Gastrocnemius medialis (tissue), 4 donors: ENCODE data around the gene CRHR2. TPM values are rescaled to one million over a fixed set of nuclear protein-coding genes. Genes with fewer than 3 reads are reported as not detected.

Experiments
- ATAC-seq, 2 donors: fragments of 150-250 bp; one replicate each; pipeline ENCODE4 v1.9.1; 2016
- DNase-seq, 2 donors: peaks; one replicate each; pipeline ENCODE4 v3.0.0-alpha.2; 2019
- H3K27ac ChIP-seq, 4 donors: fragments of 200-600 bp; sonication (generic); 1 replicate in 1 of 4; 2 replicates in 3 of 4; pipeline ENCODE4 v1.5.1; 2016 to 2018; ENCODE audit warnings: mild to moderate bottlenecking in 2 of 4, moderate library complexity in 1 of 4
- H3K27me3 ChIP-seq, 3 donors: fragments of 200-600 bp; sonication (generic) in 2 of 3; 1 replicate in 1 of 3; 2 replicates in 2 of 3; pipeline versions ENCODE4 v1.5.1 to v1.6.0; 2016 to 2019; ENCODE audit warnings: mild to moderate bottlenecking in 1 of 3, moderate library complexity in 1 of 3
- H3K36me3 ChIP-seq, 2 donors: fragments of 200-600 bp; sonication (generic) in 1 of 2; one replicate each; pipeline ENCODE4 v1.5.1; 2017 to 2018
- H3K4me1 ChIP-seq, 2 donors: fragments of 200-600 bp; sonication (generic) in 1 of 2; one replicate each; pipeline ENCODE4 v1.5.1; 2016 to 2017; ENCODE audit warnings: mild to moderate bottlenecking in 2 of 2
- H3K4me3 ChIP-seq, 4 donors: fragments of 200-600 bp; sonication (generic) in 3 of 4; 1 replicate in 1 of 4; 2 replicates in 3 of 4; pipeline ENCODE4 v1.5.1; 2016 to 2019; ENCODE audit warnings: mild to moderate bottlenecking in 2 of 4
- H3K9me3 ChIP-seq, 3 donors: fragments of 200-600 bp; sonication (generic) in 2 of 3; 1 replicate in 1 of 3; 2 replicates in 2 of 3; pipeline ENCODE4 v1.5.1; 2016 to 2019
- POLR2A ChIP-seq, 2 donors: fragments of 450-650 bp; IDR thresholded peaks; one replicate each; pipeline ENCODE4 v1.6.1; 2017; ENCODE audit warnings: antibody characterized with exemption in 2 of 2, mild to moderate bottlenecking in 2 of 2, moderate library complexity in 2 of 2
- in situ Hi-C, 4 donors: fragments of 200-750 bp; cut with MboI; loops; one replicate each; pipeline versions ENCODE4 v1.15.0 to v1.8.0; 2017; ENCODE audit warnings: low sequenced_read_pairs in 4 of 4
- intact Hi-C: fragments of 100-400 bp; cut with DNase I; formaldehyde crosslinking; loops from one replicate; pipeline ENCODE4 v1.15.1; 2023; ENCODE audit warnings: low total_unique reads
- total RNA-seq, 4 donors: library from RNA; depleted of rRNA; stranded (reverse); fragments of >200 nt; gene quantifications; one replicate each; pipeline versions ENCODE4 v1.1.0 to v1.2.3, GENCODE V29; 2016
- TF ChIP-seq, protein P1 (sequence below), 5 experiments: fragments of 450-650 bp in 3 of 5; fragments of 200-600 bp in 2 of 5; sonication (generic) in 2 of 5; IDR thresholded peaks in 4 of 5; conservative IDR thresholded peaks in 1 of 5; 1 replicate in 4 of 5; 2 replicates in 1 of 5; pipeline ENCODE4 v1.5.1; 2016 to 2019; ENCODE audit warnings: antibody characterized with exemption in 5 of 5, mild to moderate bottlenecking in 3 of 5, moderate library complexity in 3 of 5

CRHR2 gene
- total RNA-seq, 4 donors from 2014 or later = 0.07 to 0.52 TPM; not detected in 2

DNA sequence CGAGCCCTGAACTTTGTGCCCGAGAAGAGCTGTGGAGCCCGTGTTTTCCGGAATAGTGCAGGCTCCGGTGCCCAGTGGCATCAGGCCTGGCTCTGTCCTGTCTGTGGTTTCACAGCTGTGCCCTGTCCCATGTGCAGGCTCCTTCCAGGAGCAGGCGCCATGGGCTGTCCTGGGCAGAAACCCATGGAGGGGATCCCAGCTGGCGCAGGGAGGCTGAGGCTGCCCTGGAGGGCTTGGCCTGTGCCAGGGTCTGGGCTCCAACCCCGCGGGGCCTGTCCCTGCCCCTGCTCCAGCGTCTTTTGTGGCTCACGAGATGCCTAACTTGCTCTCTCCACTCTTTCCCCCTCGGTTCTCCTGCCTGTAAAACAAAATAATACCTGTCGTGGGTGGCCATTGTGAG is 23.3 kb upstream of the CRHR2 start:
- H3K36me3 ChIP-seq = no peaks in the 10 kb centered on the region
- intact Hi-C loops = no loop called here
- peak overlapping the region; percentile 43 to 67 (median 57) for H3K27ac ChIP-seq
- peak; percentile 27 to 62 for ATAC-seq
- no peaks in the 10 kb centered on the region for H3K27me3 ChIP-seq
- H3K9me3 ChIP-seq = no peaks in the 10 kb centered on the region
- TF ChIP-seq, protein P1, sequence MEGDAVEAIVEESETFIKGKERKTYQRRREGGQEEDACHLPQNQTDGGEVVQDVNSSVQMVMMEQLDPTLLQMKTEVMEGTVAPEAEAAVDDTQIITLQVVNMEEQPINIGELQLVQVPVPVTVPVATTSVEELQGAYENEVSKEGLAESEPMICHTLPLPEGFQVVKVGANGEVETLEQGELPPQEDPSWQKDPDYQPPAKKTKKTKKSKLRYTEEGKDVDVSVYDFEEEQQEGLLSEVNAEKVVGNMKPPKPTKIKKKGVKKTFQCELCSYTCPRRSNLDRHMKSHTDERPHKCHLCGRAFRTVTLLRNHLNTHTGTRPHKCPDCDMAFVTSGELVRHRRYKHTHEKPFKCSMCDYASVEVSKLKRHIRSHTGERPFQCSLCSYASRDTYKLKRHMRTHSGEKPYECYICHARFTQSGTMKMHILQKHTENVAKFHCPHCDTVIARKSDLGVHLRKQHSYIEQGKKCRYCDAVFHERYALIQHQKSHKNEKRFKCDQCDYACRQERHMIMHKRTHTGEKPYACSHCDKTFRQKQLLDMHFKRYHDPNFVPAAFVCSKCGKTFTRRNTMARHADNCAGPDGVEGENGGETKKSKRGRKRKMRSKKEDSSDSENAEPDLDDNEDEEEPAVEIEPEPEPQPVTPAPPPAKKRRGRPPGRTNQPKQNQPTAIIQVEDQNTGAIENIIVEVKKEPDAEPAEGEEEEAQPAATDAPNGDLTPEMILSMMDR (IDR thresholded peaks at IDR 0.05 in 4 of 5, conservative IDR thresholded peaks at IDR 0.05 in 1 of 5) = no peak
- TF ChIP-seq POLR2A (IDR thresholded peaks at IDR 0.05) = no peak
- peaks cover 18 to 35% of the 10 kb centered on the region in 2 donors for H3K4me1 ChIP-seq
- DNase-seq = peak in 1 of 2 donors; percentile 38
- in situ Hi-C loops = no loop called here
- H3K4me3 ChIP-seq = no peak overlapping the region

- Histone ChIP-seq H3K36me3 (no peaks in the 10 kb centered on the region), H3K27me3 (no peaks in the 10 kb centered on the region), H3K9me3 (no peaks in the 10 kb centered on the region), H3K4me3 (no peak overlapping the region), H3K4me1 (peaks cover 23 to 41% of the 10 kb centered on the region in 2 donors), H3K27ac (peak overlapping the region; percentile 43 to 67 (median 57))
- DNase-seq (no peak), ATAC-seq (no peak)
- in situ Hi-C loops = no loop called here
- no peak for TF ChIP-seq POLR2A (IDR thresholded peaks at IDR 0.05)
- TF ChIP-seq, protein P1 (IDR thresholded peaks at IDR 0.05 in 4 of 5, conservative IDR thresholded peaks at IDR 0.05 in 1 of 5) = no peak
- intact Hi-C loops = no loop called here
Measured at GRCh38 chr7:30705008-30705407, 22.8 kb upstream of the CRHR2 start.

- TF ChIP-seq, protein P1 (IDR thresholded peaks at IDR 0.05 in 4 of 5, conservative IDR thresholded peaks at IDR 0.05 in 1 of 5) = no peak
- TF ChIP-seq POLR2A (IDR thresholded peaks at IDR 0.05) = no peak
- in situ Hi-C loops = no loop called here
- intact Hi-C loops = no loop called here
- DNase-seq = no peak
- Histone ChIP-seq H3K9me3 (no peaks in the 10 kb centered on the region), H3K4me3 (no peak overlapping the region), H3K27me3 (no peaks in the 10 kb centered on the region), H3K27ac (no peak overlapping the region), H3K4me1 (peaks cover 26 to 46% of the 10 kb centered on the region in 2 donors), H3K36me3 (no peaks in the 10 kb centered on the region)
- no peak for ATAC-seq
Measured at GRCh38 chr7:30703756-30704155, 21.5 kb upstream of the CRHR2 start.

DNA sequence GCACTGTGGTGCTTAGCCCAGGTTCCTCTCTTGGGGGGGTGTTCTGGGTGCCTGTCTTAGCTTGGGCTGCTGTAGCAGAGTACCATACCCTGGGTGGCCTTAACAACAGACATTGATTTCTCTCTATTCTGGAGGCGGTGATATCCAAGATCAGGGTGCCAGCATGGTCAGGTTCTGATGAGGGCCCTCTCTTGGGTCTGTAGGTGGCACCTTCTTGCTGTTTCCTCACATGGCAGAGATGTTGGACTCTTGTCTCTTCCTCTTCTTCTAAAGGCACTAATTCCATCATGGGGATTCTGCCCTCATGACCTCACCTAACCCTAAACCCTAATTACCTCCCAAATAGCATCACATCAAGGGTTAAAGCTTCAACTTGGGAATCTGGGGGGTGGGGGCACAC is 19.9 kb upstream of the CRHR2 start:
- peaks cover 21 to 34% of the 10 kb centered on the region in 2 donors for H3K4me1 ChIP-seq
- in situ Hi-C loops (no loop called here), intact Hi-C loops (no loop called here)
- H3K27ac ChIP-seq = no peak overlapping the region
- no peak for TF ChIP-seq POLR2A (IDR thresholded peaks at IDR 0.05)
- TF ChIP-seq, protein P1 (IDR thresholded peaks at IDR 0.05 in 4 of 5, conservative IDR thresholded peaks at IDR 0.05 in 1 of 5) = no peak
- ATAC-seq = no peak
- no peaks in the 10 kb centered on the region for H3K27me3 ChIP-seq
- no peaks in the 10 kb centered on the region for H3K9me3 ChIP-seq
- no peaks in the 10 kb centered on the region for H3K36me3 ChIP-seq
- DNase-seq = no peak
- no peak overlapping the region for H3K4me3 ChIP-seq

DNA sequence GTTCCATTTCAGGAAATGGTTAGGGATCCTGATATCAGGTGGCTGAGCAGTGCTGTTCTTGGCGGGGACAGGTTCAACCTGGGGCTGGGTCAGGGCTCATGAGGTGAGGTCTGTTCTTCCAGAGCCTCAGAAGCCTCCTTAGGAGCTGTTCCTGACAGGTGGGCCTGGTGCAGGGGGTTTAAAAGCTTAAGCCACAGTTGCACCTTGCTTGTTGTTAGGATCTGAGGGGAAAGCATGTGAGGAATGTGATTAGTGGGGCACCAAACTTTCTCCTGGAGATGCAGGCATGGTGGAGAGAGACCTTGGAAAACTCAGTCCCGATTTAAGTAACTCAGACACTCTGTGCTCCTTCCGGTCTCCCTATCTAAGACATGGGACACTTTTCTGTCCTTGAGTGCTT is 18.7 kb upstream of the CRHR2 start:
- no peaks in the 10 kb centered on the region for H3K36me3 ChIP-seq
- intact Hi-C loops (no loop called here), in situ Hi-C loops (no loop called here)
- no peak overlapping the region for H3K27ac ChIP-seq
- H3K4me1 ChIP-seq = peaks cover 17 to 31% of the 10 kb centered on the region in 2 donors
- no peak overlapping the region for H3K4me3 ChIP-seq
- ATAC-seq = no peak
- H3K9me3 ChIP-seq = no peaks in the 10 kb centered on the region
- DNase-seq = no peak
- TF ChIP-seq POLR2A (IDR thresholded peaks at IDR 0.05) = no peak
- TF ChIP-seq, protein P1 (IDR thresholded peaks at IDR 0.05 in 4 of 5, conservative IDR thresholded peaks at IDR 0.05 in 1 of 5) = no peak
- no peaks in the 10 kb centered on the region for H3K27me3 ChIP-seq
